ENCODE results near the gene LPP.

The LPP gene

GRCh38 chr3:188164248-188164687 lies 10.3 kb downstream of the LPP start:
- no peak for TF ChIP-seq TAF1 (IDR thresholded peaks at IDR 0.05; ENCODE audit: low read depth, low read length)
- no peak for TF ChIP-seq POU2F2 (IDR thresholded peaks at IDR 0.05; ENCODE audit: low read depth, low read length)
- no peak for TF ChIP-seq SPI1 (IDR thresholded peaks at IDR 0.05; ENCODE audit: low read depth, low read length)
- no peak for TF ChIP-seq PAX5 (IDR thresholded peaks at IDR 0.05; ENCODE audit: insufficient read depth, low read length, severe bottlenecking)
- no peak for TF ChIP-seq POLR2AphosphoS5 (IDR thresholded peaks at IDR 0.05; ENCODE audit: low read depth, low read length)
- TF ChIP-seq POLR2A (IDR thresholded peaks at IDR 0.05; ENCODE audit: low read depth, low read length) = no peak
- DNase-seq (ENCODE audit: insufficient read length, low spot score) (no peak), FAIRE-seq (no peak)

- no peak for TF ChIP-seq POLR2A (IDR thresholded peaks at IDR 0.05; ENCODE audit: low read depth, low read length)
- no peak for TF ChIP-seq SPI1 (IDR thresholded peaks at IDR 0.05; ENCODE audit: low read depth, low read length)
- DNase-seq (ENCODE audit: insufficient read length, low spot score) (no peak), FAIRE-seq (no peak)
These were observed 11.6 kb downstream of the LPP start for GRCh38 chr3:188165596-188165995.

- no peak for DNase-seq (ENCODE audit: insufficient read length, low spot score)
- FAIRE-seq = no peak
- TF ChIP-seq POLR2A (IDR thresholded peaks at IDR 0.05; ENCODE audit: low read depth, low read length) = no peak
- no peak for TF ChIP-seq SPI1 (IDR thresholded peaks at IDR 0.05; ENCODE audit: low read depth, low read length)
- no peak for TF ChIP-seq TAF1 (IDR thresholded peaks at IDR 0.05; ENCODE audit: low read depth, low read length)
These were observed 12.5 kb downstream of the LPP start for GRCh38 chr3:188166441-188166840.

- FAIRE-seq = no peak
- TF ChIP-seq POLR2AphosphoS5 (IDR thresholded peaks at IDR 0.05; ENCODE audit: low read depth, low read length) (no peak), POLR2A (IDR thresholded peaks at IDR 0.05; ENCODE audit: low read depth, low read length) (no peak), PAX5 (IDR thresholded peaks at IDR 0.05; ENCODE audit: insufficient read depth, low read length, severe bottlenecking) (no peak), SPI1 (IDR thresholded peaks at IDR 0.05; ENCODE audit: low read depth, low read length) (no peak), TAF1 (IDR thresholded peaks at IDR 0.05; ENCODE audit: low read depth, low read length) (no peak), POU2F2 (IDR thresholded peaks at IDR 0.05; ENCODE audit: low read depth, low read length) (no peak)
- DNase-seq (ENCODE audit: insufficient read length, low spot score) = no peak
These were observed 14.2 kb downstream of the LPP start for GRCh38 chr3:188168186-188168585.

GRCh38 chr3:188168648-188169047 lies 14.7 kb downstream of the LPP start:
- no peak for TF ChIP-seq PAX5 (IDR thresholded peaks at IDR 0.05; ENCODE audit: insufficient read depth, low read length, severe bottlenecking)
- TF ChIP-seq POU2F2 (IDR thresholded peaks at IDR 0.05; ENCODE audit: low read depth, low read length) = no peak
- no peak for TF ChIP-seq SPI1 (IDR thresholded peaks at IDR 0.05; ENCODE audit: low read depth, low read length)
- TF ChIP-seq POLR2A (IDR thresholded peaks at IDR 0.05; ENCODE audit: low read depth, low read length) = no peak
- no peak for TF ChIP-seq TAF1 (IDR thresholded peaks at IDR 0.05; ENCODE audit: low read depth, low read length)
- no peak for TF ChIP-seq POLR2AphosphoS5 (IDR thresholded peaks at IDR 0.05; ENCODE audit: low read depth, low read length)
- FAIRE-seq (no peak), DNase-seq (ENCODE audit: insufficient read length, low spot score) (no peak)

- no peak for FAIRE-seq
- DNase-seq (ENCODE audit: insufficient read length, low spot score) = no peak
- TF ChIP-seq SPI1 (IDR thresholded peaks at IDR 0.05; ENCODE audit: low read depth, low read length) (no peak), POLR2AphosphoS5 (IDR thresholded peaks at IDR 0.05; ENCODE audit: low read depth, low read length) (no peak), POLR2A (IDR thresholded peaks at IDR 0.05; ENCODE audit: low read depth, low read length) (no peak), PAX5 (IDR thresholded peaks at IDR 0.05; ENCODE audit: insufficient read depth, low read length, severe bottlenecking) (no peak), TAF1 (IDR thresholded peaks at IDR 0.05; ENCODE audit: low read depth, low read length) (no peak), POU2F2 (IDR thresholded peaks at IDR 0.05; ENCODE audit: low read depth, low read length) (no peak)
These were observed 16.0 kb downstream of the LPP start for GRCh38 chr3:188169830-188170455.

GRCh38 chr3:188170461-188171459 lies 16.8 kb downstream of the LPP start:
- FAIRE-seq (no peak), DNase-seq (ENCODE audit: insufficient read length, low spot score) (no peak)
- TF ChIP-seq PAX5 (IDR thresholded peaks at IDR 0.05; ENCODE audit: insufficient read depth, low read length, severe bottlenecking) = no peak
- TF ChIP-seq TAF1 (IDR thresholded peaks at IDR 0.05; ENCODE audit: low read depth, low read length) = no peak
- no peak for TF ChIP-seq POLR2A (IDR thresholded peaks at IDR 0.05; ENCODE audit: low read depth, low read length)
- no peak for TF ChIP-seq POLR2AphosphoS5 (IDR thresholded peaks at IDR 0.05; ENCODE audit: low read depth, low read length)
- no peak for TF ChIP-seq POU2F2 (IDR thresholded peaks at IDR 0.05; ENCODE audit: low read depth, low read length)
- TF ChIP-seq SPI1 (IDR thresholded peaks at IDR 0.05; ENCODE audit: low read depth, low read length) = no peak

- no peak for TF ChIP-seq SPI1 (IDR thresholded peaks at IDR 0.05; ENCODE audit: low read depth, low read length)
- DNase-seq (ENCODE audit: insufficient read length, low spot score) = no peak
- no peak for FAIRE-seq
These were observed 17.9 kb downstream of the LPP start for GRCh38 chr3:188171682-188172467.

- no peak for TF ChIP-seq POU2F2 (IDR thresholded peaks at IDR 0.05; ENCODE audit: low read depth, low read length)
- 0 out of 2 replicates have a peak, but pooled peaks have one; percentile 29 for TF ChIP-seq SPI1 (IDR thresholded peaks at IDR 0.05; ENCODE audit: low read depth, low read length)
- DNase-seq (ENCODE audit: insufficient read length, low spot score) = no peak
- no peak for FAIRE-seq
These were observed 20.5 kb downstream of the LPP start for GRCh38 chr3:188174317-188175044.

Data from GM12891 (cell line).